H1 (cell line): ENCODE data around the gene NFYA. TPM values are rescaled to one million over a fixed set of nuclear protein-coding genes. Genes with fewer than 3 reads are reported as not detected.

Experiments used
- CTCF ChIA-PET: fragments of 300-600 bp; sonication (Branson Sonifier 250); formaldehyde crosslinking; loops from one replicate; lab custom pipeline; 2021; ENCODE audit not compliant: partially characterized antibody; lab: Charles Lee
- POLR2A ChIA-PET: fragments of 300-600 bp; sonication (Branson Sonifier 250); formaldehyde crosslinking; loops from one replicate; lab custom pipeline; 2021; ENCODE audit warnings: inconsistent platforms; ENCODE audit not compliant: partially characterized antibody; lab: Charles Lee
- DNase-seq, 2 experiments: peaks; one replicate each; pipeline versions ENCODE4 v3.0.0 to v3.0.0-alpha.2; 2010 to 2022; ENCODE audit warnings: low spot score in 2 of 2, low read depth in 1 of 2, mixed read lengths in 1 of 2
- FAIRE-seq: peaks from 2 replicates; lab custom pipeline; 2011; peaks lifted over from hg19 to GRCh38; lab: Jason Lieb, UNC
- H2AFZ ChIP-seq: 2 replicates; pipeline ENCODE4 v1.8.1; 2012; ENCODE audit warnings: low read length, inconsistent platforms
- H2AK5ac ChIP-seq: 2 replicates; pipeline ENCODE4 v1.6.1; 2013; ENCODE audit warnings: low read depth, low read length
- H2BK120ac ChIP-seq: replicated peaks from 2 replicates; pipeline ENCODE3; 2013; ENCODE audit warnings: low read depth, low read length, inconsistent platforms
- H2BK12ac ChIP-seq: 2 replicates; pipeline ENCODE4 v1.6.1; 2013; ENCODE audit warnings: low read depth, low read length
- H2BK15ac ChIP-seq: 2 replicates; pipeline ENCODE4 v1.6.1; 2013; ENCODE audit warnings: low read length
- H2BK20ac ChIP-seq: 2 replicates; pipeline ENCODE4 v1.6.1; 2013; ENCODE audit warnings: low read length
- H2BK5ac ChIP-seq: 2 replicates; pipeline ENCODE4 v1.6.1; 2013; ENCODE audit warnings: low read depth, low read length
- H3K14ac ChIP-seq: 2 replicates; pipeline ENCODE4 v1.6.1; 2013; ENCODE audit warnings: inconsistent platforms; ENCODE audit not compliant: insufficient read length
- H3K18ac ChIP-seq: 2 replicates; pipeline ENCODE4 v1.6.1; 2013; ENCODE audit warnings: low read length; ENCODE audit errors: extremely low read depth
- H3K23ac ChIP-seq: 2 replicates; pipeline ENCODE4 v1.6.1; 2013; ENCODE audit warnings: inconsistent platforms; ENCODE audit not compliant: insufficient read length
- H3K23me2 ChIP-seq: 2 replicates; pipeline ENCODE4 v1.6.1; 2013; ENCODE audit warnings: low read depth, low read length
- H3K27ac ChIP-seq: 2 replicates; pipeline ENCODE4 v1.6.1; 2011; ENCODE audit warnings: low read depth, low read length, inconsistent platforms
- H3K27me3 ChIP-seq, 4 experiments: replicated peaks in 1 of 4; 1 replicate in 1 of 4; 2 replicates in 3 of 4; pipeline versions ENCODE4 v1.6.1 to v1.8.1; 2011 to 2013; ENCODE audit warnings: low read length in 3 of 4, mild to moderate bottlenecking in 3 of 4, inconsistent platforms in 2 of 4, mixed read lengths in 2 of 4, moderate library complexity in 1 of 4; ENCODE audit not compliant: control insufficient read depth in 3 of 4, insufficient read depth in 3 of 4; ENCODE audit errors: extremely low read depth in 1 of 4
- H3K36me3 ChIP-seq, 4 experiments: 2 replicates each; pipeline versions ENCODE4 v1.6.1 to v1.8.1; 2011 to 2013; ENCODE audit warnings: mild to moderate bottlenecking in 4 of 4, low read length in 3 of 4, moderate library complexity in 2 of 4, control low read depth in 1 of 4, inconsistent platforms in 1 of 4; ENCODE audit not compliant: insufficient read depth in 4 of 4, control insufficient read depth in 2 of 4
- H3K4ac ChIP-seq: replicated peaks from 2 replicates; pipeline ENCODE3; 2013; ENCODE audit warnings: low read length, low read depth, mixed read lengths, inconsistent platforms; ENCODE audit not compliant: insufficient read length
- H3K4me1 ChIP-seq, 4 experiments: replicated peaks in 1 of 4; 1 replicate in 1 of 4; 2 replicates in 3 of 4; pipeline versions ENCODE4 v1.6.1 to v1.8.1; 2011 to 2013; ENCODE audit warnings: low read length in 3 of 4, inconsistent platforms in 2 of 4, mixed read lengths in 1 of 4; ENCODE audit not compliant: insufficient read depth in 4 of 4, control insufficient read depth in 3 of 4
- H3K4me2 ChIP-seq, 2 experiments: 2 replicates each; pipeline versions ENCODE4 v1.6.1 to v1.8.1; 2011 to 2013; ENCODE audit warnings: low read depth in 2 of 2, low read length in 2 of 2, control low read depth in 1 of 2, inconsistent platforms in 1 of 2, mild to moderate bottlenecking in 1 of 2; ENCODE audit not compliant: insufficient read depth in 1 of 2
- H3K4me3 ChIP-seq, 4 experiments: fragments of 200-600, 300-600 bp in 1 of 4; sonication (generic), shearing (Covaris generic), sonication (Bioruptor Twin) in 1 of 4; 2 replicates each; pipeline versions ENCODE4 v1.5.1 to v1.8.1; 2011 to 2016; ENCODE audit warnings: low read length in 4 of 4, low read depth in 3 of 4, control low read depth in 2 of 4, inconsistent platforms in 2 of 4, mild to moderate bottlenecking in 2 of 4, mixed read lengths in 1 of 4, moderate library complexity in 1 of 4; ENCODE audit not compliant: insufficient read depth in 2 of 4; ENCODE audit errors: extremely low read depth in 1 of 4
- H3K56ac ChIP-seq: replicated peaks from 2 replicates; pipeline ENCODE3; 2013; ENCODE audit warnings: low read depth, mild to moderate bottlenecking, mixed read lengths, low read length, inconsistent platforms; ENCODE audit not compliant: insufficient read length
- H3K79me1 ChIP-seq: 2 replicates; pipeline ENCODE4 v1.6.1; 2013; ENCODE audit warnings: low read depth, low read length, control low read depth
- H3K79me2 ChIP-seq, 2 experiments: 2 replicates each; pipeline versions ENCODE4 v1.6.1 to v1.8.1; 2012 to 2013; ENCODE audit warnings: low read length in 2 of 2, mild to moderate bottlenecking in 2 of 2, inconsistent platforms in 1 of 2; ENCODE audit not compliant: insufficient read depth in 2 of 2, control insufficient read depth in 1 of 2
- H3K9ac ChIP-seq, 4 experiments: replicated peaks in 1 of 4; 1 replicate in 1 of 4; 2 replicates in 3 of 4; pipeline versions ENCODE4 v1.6.1 to v1.8.1; 2011 to 2013; ENCODE audit warnings: low read depth in 3 of 4, low read length in 3 of 4, control low read depth in 2 of 4, mild to moderate bottlenecking in 2 of 4, moderate library complexity in 2 of 4, inconsistent platforms in 1 of 4; ENCODE audit errors: extremely low read depth in 1 of 4
- H3K9me3 ChIP-seq, 2 experiments: 2 replicates each; pipeline versions ENCODE4 v1.6.1 to v1.8.1; 2012 to 2013; ENCODE audit warnings: mild to moderate bottlenecking in 2 of 2, moderate library complexity in 2 of 2, control low read depth in 1 of 2, inconsistent platforms in 1 of 2, low read depth in 1 of 2, low read length in 1 of 2, mixed read lengths in 1 of 2; ENCODE audit not compliant: insufficient read depth in 2 of 2
- H4K20me1 ChIP-seq, 2 experiments: replicated peaks in 1 of 2; 2 replicates each; pipeline versions ENCODE3 to v1.8.1; 2011 to 2013; ENCODE audit warnings: inconsistent platforms in 2 of 2, low read length in 2 of 2, mild to moderate bottlenecking in 1 of 2; ENCODE audit not compliant: insufficient read depth in 2 of 2, control insufficient read depth in 1 of 2
- H4K5ac ChIP-seq: 2 replicates; pipeline ENCODE4 v1.6.1; 2013; ENCODE audit warnings: low read length, low read depth, mixed read lengths, inconsistent platforms; ENCODE audit not compliant: insufficient read length
- H4K8ac ChIP-seq: 2 replicates; pipeline ENCODE4 v1.8.0; 2013; ENCODE audit warnings: mild to moderate bottlenecking, moderate library complexity, low read length, inconsistent platforms; ENCODE audit not compliant: insufficient read depth; ENCODE audit errors: extremely low read depth
- H4K91ac ChIP-seq: replicated peaks from 2 replicates; pipeline ENCODE3; 2013; ENCODE audit warnings: low read length, mixed read lengths, inconsistent platforms; ENCODE audit not compliant: insufficient read length
- CHD1 ChIP-seq: IDR thresholded peaks from 2 replicates; pipeline ENCODE4 v1.6.1; 2012; ENCODE audit warnings: low read depth, low read length, improper control_type of control experiment
- EGR1 ChIP-seq: IDR thresholded peaks from 2 replicates; pipeline ENCODE4 v1.6.1; 2011; ENCODE audit warnings: low read depth, low read length, borderline replicate concordance
- HDAC2 ChIP-seq, 2 experiments: fragments of 300-600 bp in 1 of 2; sonication (generic) in 1 of 2; IDR thresholded peaks; 2 replicates each; pipeline ENCODE4 v1.6.1; 2011 to 2012; ENCODE audit warnings: low read depth in 2 of 2, low read length in 2 of 2, mild to moderate bottlenecking in 2 of 2, moderate library complexity in 2 of 2, borderline replicate concordance in 1 of 2, inconsistent platforms in 1 of 2
- HDAC6 ChIP-seq: IDR thresholded peaks from one replicate; pipeline ENCODE4 v1.7.1; 2012; ENCODE audit warnings: low read depth, mild to moderate bottlenecking, inconsistent platforms, low read length, moderate library complexity
- JUN ChIP-seq: IDR thresholded peaks from 2 replicates; pipeline ENCODE4 v1.6.1; 2011; ENCODE audit warnings: low read depth, mild to moderate bottlenecking, improper control_type of control experiment, low read length
- JUND ChIP-seq: IDR thresholded peaks from 2 replicates; pipeline ENCODE4 v1.6.1; 2011; ENCODE audit warnings: mild to moderate bottlenecking, improper control_type of control experiment, low read length
- KDM5A ChIP-seq: fragments of 200-600 bp; IDR thresholded peaks from 2 replicates; pipeline ENCODE4 v1.7.1; 2012; ENCODE audit warnings: mild to moderate bottlenecking, low read length, inconsistent platforms, mixed read lengths
- PHF8 ChIP-seq: fragments of 200-600 bp; sonication (generic); conservative IDR thresholded peaks from 2 replicates; pipeline ENCODE4 v1.7.1; 2012; ENCODE audit warnings: low read depth, mild to moderate bottlenecking, inconsistent platforms, low read length, moderate library complexity
- RBBP5 ChIP-seq: IDR thresholded peaks from 2 replicates; pipeline ENCODE4 v1.7.1; 2012; ENCODE audit warnings: low read depth, mild to moderate bottlenecking, inconsistent platforms, low read length, moderate library complexity, borderline replicate concordance
- SP2 ChIP-seq: IDR thresholded peaks from 2 replicates; pipeline ENCODE4 v1.6.1; 2012; ENCODE audit warnings: mild to moderate bottlenecking, low read length, inconsistent platforms
- YY1 ChIP-seq: IDR thresholded peaks from 2 replicates; pipeline ENCODE4 v1.6.1; 2011; ENCODE audit warnings: low read depth, mild to moderate bottlenecking, low read length
- WGBS, 2 experiments: shearing (Covaris generic) in 1 of 2; methylation state at CpG; one replicate each; pipeline versions ENCODE4 v1.1.6 to v1.1.7; 2013 to 2015; ENCODE audit warnings: low lambda C conversion rate in 2 of 2, mixed read lengths in 2 of 2, inconsistent platforms in 1 of 2, low coverage in 1 of 2, missing lambda C conversion rate in 1 of 2; ENCODE audit not compliant: insufficient replicate concordance in 2 of 2, insufficient coverage in 1 of 2, insufficient read length in 1 of 2; ENCODE audit errors: extremely low coverage in 1 of 2, missing lambda C conversion rate in 1 of 2; 5-methylcytosine and 5-hydroxymethylcytosine counted together
- polyA plus RNA-seq, 7 experiments: library from polyadenylated mRNA; depleted of rRNA in 3 of 7; stranded (reverse) in 5 of 7; unstranded in 2 of 7; fragments of >200 nt in 5 of 7; fragments of 200-250 nt in 2 of 7; gene quantifications; 1 replicate in 5 of 7; 2 replicates in 1 of 7; 4 replicates in 1 of 7; pipeline versions ENCODE4 v1.2.1 to v1.2.3, GENCODE V29; 2011 to 2013; ENCODE audit warnings: missing spikeins in 2 of 7, mixed read lengths in 2 of 7
- total RNA-seq: library from RNA; stranded (reverse); fragmentation: NEBNext Ultra II Directional; extraction: Animal tissue kit (Norgen Biotek cat#: 25700); gene quantifications from 2 replicates; pipeline ENCODE4 v1.2.1, GENCODE V29; 2021
- TF ChIP-seq, protein P1 (sequence below): IDR thresholded peaks from 2 replicates; pipeline ENCODE4 v1.6.1; 2012; ENCODE audit warnings: inconsistent platforms

Gene NFYA
- total and polyA plus RNA-seq, 2 of the 8 experiments (the other 6 are each of a cell fraction or from before 2014, with no cell fraction given) = 19.8 to 33.7 TPM

GRCh38 chr6:41040101-41040939 lies 32.5 kb upstream of the NFYA start:
- POLR2A ChIA-PET = interaction anchor here (1.3 to 1.6 kb wide), 2 partner anchors 12 to 43 kb away, joined by 3 to 5 read pairs; no protein-coding TSS in a partner anchor
- Histone ChIP-seq H2BK20ac (no peak overlapping the region), H2BK12ac (no peak overlapping the region), H3K36me3 (no peaks in the 10 kb centered on the region), H3K9me3 (no peaks in the 10 kb centered on the region), H3K27me3 (no peaks in the 10 kb centered on the region), H4K20me1 (no peaks in the 10 kb centered on the region), H2AFZ (no peak overlapping the region), H2AK5ac (no peak overlapping the region), H4K5ac (no peak overlapping the region), H3K4me3 (no peak overlapping the region), H3K4ac (no peak overlapping the region), H3K23ac (no peak overlapping the region), H2BK120ac (no peak overlapping the region), H4K8ac (no peak overlapping the region; the same call in 1 of the 2 replicates), H3K18ac (no peak overlapping the region), H3K79me2 (no peaks in the 10 kb centered on the region), H3K23me2 (no peaks in the 10 kb centered on the region), H3K4me1 (peaks cover 0 to 4% (median 3%) of the 10 kb centered on the region in 4 experiments; a peak in 6 of 7 replicates), H4K91ac (no peak overlapping the region), H3K9ac (no peak overlapping the region; a peak in 1 of 7 replicates), H3K79me1 (no peaks in the 10 kb centered on the region), H3K27ac (no peak overlapping the region), H2BK15ac (no peak overlapping the region), H2BK5ac (no peak overlapping the region), H3K14ac (no peak overlapping the region), H3K56ac (no peak overlapping the region), H3K4me2 (no peak overlapping the region)
- WGBS, 2 experiments = 85% methylated on average over 6 of the region's 6 CpGs; no CpG with 5 or more reads in 1 of the 2 experiments
- CTCF ChIA-PET = interaction anchor here (0.8 to 6.0 kb wide), 38 partner anchors 8 to 467 kb away, joined by 3 to 80 read pairs (median 4); partner anchors contain the start of gene APOBEC2
- FAIRE-seq (no peak), DNase-seq (no peak)
- TF ChIP-seq RBBP5 (no peak), CHD1 (no peak), JUN (no peak), PHF8 (no peak), SP2 (no peak), KDM5A (no peak), JUND (no peak), HDAC2 (IDR thresholded peaks at IDR 0.05; ENCODE audit: borderline replicate concordance in 1 of 2, low read depth in 2 of 2, low read length in 2 of 2) (no peak), HDAC6 (no peak), YY1 (no peak), EGR1 (no peak)
- TF ChIP-seq, protein P1, sequence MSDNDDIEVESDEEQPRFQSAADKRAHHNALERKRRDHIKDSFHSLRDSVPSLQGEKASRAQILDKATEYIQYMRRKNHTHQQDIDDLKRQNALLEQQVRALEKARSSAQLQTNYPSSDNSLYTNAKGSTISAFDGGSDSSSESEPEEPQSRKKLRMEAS = no peak
